SK-N-SH (cell line): ENCODE measurements around the gene ZBTB16. TPM values are rescaled to one million over a fixed set of nuclear protein-coding genes. Genes with fewer than 3 reads are reported as not detected.

ENCODE experiments used
- CTCF ChIA-PET: fragments of 300-600, 350-600 bp; formaldehyde crosslinking; extraction: SDS; loops from one replicate; lab custom pipeline; 2021; lab: Yijun Ruan, JAX
- POLR2A ChIA-PET: fragments of 350-600 bp; sonication (Branson Sonifier 250); formaldehyde crosslinking; extraction: SDS; loops from one replicate; lab custom pipeline; 2020; ENCODE audit warnings: antibody characterized with exemption, inconsistent platforms; lab: Yijun Ruan, JAX
- DNase-seq: peaks from one replicate; pipeline ENCODE4 v3.0.0; 2012
- H2AFZ ChIP-seq: fragments of 200-600 bp; sonication (generic); 2 replicates; pipeline ENCODE4 v1.8.1; 2016; ENCODE audit warnings: antibody characterized with exemption, mild to moderate bottlenecking, low read depth
- H3F3A ChIP-seq: fragments of 200-600 bp; sonication (generic); replicated peaks from 2 replicates; pipeline ENCODE3; 2016; ENCODE audit warnings: antibody characterized with exemption, mild to moderate bottlenecking; ENCODE audit not compliant: insufficient read depth
- H3K27ac ChIP-seq, 2 experiments: fragments of 200-500 bp in 1 of 2; fragments of 200-600 bp in 1 of 2; sonication (Bioruptor generic) in 1 of 2; sonication (generic), shearing (Covaris generic) in 1 of 2; 2 replicates each; pipeline versions ENCODE4 v1.5.1 to v1.6.1; 2014 to 2016; ENCODE audit warnings: low read depth in 2 of 2, inconsistent platforms in 1 of 2, low read length in 1 of 2, mild to moderate bottlenecking in 1 of 2, mixed read lengths in 1 of 2
- H3K27me3 ChIP-seq: fragments of 200-600 bp; sonication (generic), shearing (Covaris generic); 2 replicates; pipeline ENCODE4 v1.6.1; 2016; ENCODE audit warnings: mixed run types; ENCODE audit not compliant: insufficient read depth
- H3K36me3 ChIP-seq, 2 experiments: fragments of 200-500 bp in 1 of 2; fragments of 200-600 bp in 1 of 2; sonication (Bioruptor generic) in 1 of 2; sonication (generic) in 1 of 2; replicated peaks in 1 of 2; 2 replicates each; pipeline versions ENCODE3 to v1.5.1; 2014 to 2016; ENCODE audit warnings: low read length in 1 of 2, mild to moderate bottlenecking in 1 of 2; ENCODE audit not compliant: insufficient read depth in 2 of 2, control insufficient read depth in 1 of 2
- H3K4me1 ChIP-seq, 2 experiments: fragments of 200-500 bp in 1 of 2; fragments of 200-600 bp in 1 of 2; sonication (Bioruptor generic) in 1 of 2; sonication (generic), shearing (Covaris generic) in 1 of 2; 2 replicates each; pipeline versions ENCODE4 v1.5.1 to v1.6.1; 2014 to 2016; ENCODE audit warnings: low read depth in 1 of 2, low read length in 1 of 2, mixed run types in 1 of 2; ENCODE audit not compliant: insufficient read depth in 2 of 2, control insufficient read depth in 1 of 2
- H3K4me2 ChIP-seq: fragments of 200-600 bp; sonication (generic), shearing (Covaris generic); 2 replicates; pipeline ENCODE4 v1.6.1; 2017; ENCODE audit warnings: mixed run types
- H3K4me3 ChIP-seq, 2 experiments: fragments of 200-500 bp in 1 of 2; fragments of 200-600 bp in 1 of 2; sonication (Bioruptor generic) in 1 of 2; sonication (generic), shearing (Covaris generic) in 1 of 2; 2 replicates each; pipeline versions ENCODE4 v1.5.1 to v1.8.1; 2014 to 2016; ENCODE audit warnings: low read depth in 2 of 2, inconsistent platforms in 1 of 2, low read length in 1 of 2, mild to moderate bottlenecking in 1 of 2, mixed read lengths in 1 of 2, moderate library complexity in 1 of 2
- H3K79me2 ChIP-seq: fragments of 200-600 bp; sonication (generic); 2 replicates; pipeline ENCODE4 v1.8.1; 2017; ENCODE audit warnings: mild to moderate bottlenecking; ENCODE audit not compliant: insufficient read depth
- H3K9ac ChIP-seq: fragments of 200-600 bp; sonication (generic); 2 replicates; pipeline ENCODE4 v1.6.1; 2017; ENCODE audit warnings: mixed run types
- H3K9me2 ChIP-seq: fragments of 200-600 bp; sonication (generic); 2 replicates; pipeline ENCODE4 v1.6.1; 2017; ENCODE audit warnings: mixed run types
- H3K9me3 ChIP-seq: fragments of 200-600 bp; sonication (generic); 2 replicates; pipeline ENCODE4 v1.6.1; 2017; ENCODE audit warnings: mixed run types, mild to moderate bottlenecking, moderate library complexity
- H4K20me1 ChIP-seq: fragments of 200-600 bp; sonication (generic); 2 replicates; pipeline ENCODE4 v1.6.1; 2017; ENCODE audit warnings: mild to moderate bottlenecking, mixed run types; ENCODE audit not compliant: insufficient read depth
- EP300 ChIP-seq, 2 experiments: IDR thresholded peaks; 2 replicates each; pipeline versions ENCODE4 v1.4.0 to v1.6.1; 2012; ENCODE audit warnings: borderline replicate concordance in 1 of 2, low read depth in 1 of 2, low read length in 1 of 2
- FOXJ3 ChIP-seq: sonication (generic); formaldehyde crosslinking; IDR thresholded peaks from 2 replicates; pipeline ENCODE4 v1.5.1; 2020; ENCODE audit warnings: mild to moderate bottlenecking, missing genetic modification reagents
- GABPA ChIP-seq: IDR thresholded peaks from 2 replicates; pipeline ENCODE4 v1.4.0; 2012; ENCODE audit warnings: low read depth, mild to moderate bottlenecking
- GATA2 ChIP-seq: sonication (generic); formaldehyde crosslinking; IDR thresholded peaks from 2 replicates; pipeline ENCODE4 v1.5.0; 2020; ENCODE audit warnings: mild to moderate bottlenecking, missing genetic modification reagents
- MEF2A ChIP-seq: IDR thresholded peaks from 2 replicates; pipeline ENCODE4 v1.4.0; 2012; ENCODE audit warnings: low read depth, borderline replicate concordance
- POLR2AphosphoS5 ChIP-seq: IDR thresholded peaks from 2 replicates; pipeline ENCODE4 v1.6.1; 2012; ENCODE audit warnings: low read depth, low read length
- RAD21 ChIP-seq: IDR thresholded peaks from 2 replicates; pipeline ENCODE4 v1.6.1; 2012; ENCODE audit warnings: mild to moderate bottlenecking, low read length
- RCOR1 ChIP-seq: fragments of 150-350 bp; IDR thresholded peaks from 2 replicates; pipeline ENCODE4 v1.6.1; 2017; ENCODE audit warnings: antibody characterized with exemption, low read length
- SIN3A ChIP-seq: IDR thresholded peaks from 2 replicates; pipeline ENCODE4 v1.6.1; 2012; ENCODE audit warnings: low read depth, mild to moderate bottlenecking, low read length, moderate library complexity, borderline replicate concordance
- SMC3 ChIP-seq: IDR thresholded peaks from 2 replicates; pipeline ENCODE4 v1.6.1; 2012; ENCODE audit warnings: low read depth, low read length, improper control_type of control experiment
- TAF1 ChIP-seq: IDR thresholded peaks from 2 replicates; pipeline ENCODE4 v1.6.1; 2012; ENCODE audit warnings: low read depth, mild to moderate bottlenecking, low read length, moderate library complexity, borderline replicate concordance
- TCF12 ChIP-seq: IDR thresholded peaks from 2 replicates; pipeline ENCODE4 v1.4.0; 2012
- YY1 ChIP-seq: IDR thresholded peaks from 2 replicates; pipeline ENCODE4 v1.4.0; 2012; ENCODE audit warnings: low read depth, mild to moderate bottlenecking
- WGBS: methylation state at CpG from one replicate; pipeline ENCODE4 v1.1.6; 2017; ENCODE audit warnings: low lambda C conversion rate; 5-methylcytosine and 5-hydroxymethylcytosine counted together
- polyA plus RNA-seq, 3 experiments: library from polyadenylated mRNA; depleted of rRNA; stranded (reverse); fragments of >200 nt; gene quantifications; 2 replicates each; pipeline ENCODE4 v1.2.3, GENCODE V29; 2012
- TF ChIP-seq, protein P1 (sequence below): IDR thresholded peaks from 2 replicates; pipeline ENCODE4 v1.4.0; 2012; ENCODE audit warnings: low read depth, borderline replicate concordance
- TF ChIP-seq, protein P2 (sequence below): IDR thresholded peaks from 2 replicates; pipeline ENCODE4 v1.4.0; 2012; ENCODE audit warnings: low read depth
- TF ChIP-seq, protein P3 (sequence below): fragments of 200-600 bp; sonication (generic); IDR thresholded peaks from 2 replicates; pipeline ENCODE4 v1.6.1; 2017; ENCODE audit warnings: antibody characterized with exemption, mild to moderate bottlenecking, moderate library complexity

Gene ZBTB16
- polyA plus RNA-seq, 1 of the 3 experiments (the other 2 are of a cell fraction) = not detected

DNA sequence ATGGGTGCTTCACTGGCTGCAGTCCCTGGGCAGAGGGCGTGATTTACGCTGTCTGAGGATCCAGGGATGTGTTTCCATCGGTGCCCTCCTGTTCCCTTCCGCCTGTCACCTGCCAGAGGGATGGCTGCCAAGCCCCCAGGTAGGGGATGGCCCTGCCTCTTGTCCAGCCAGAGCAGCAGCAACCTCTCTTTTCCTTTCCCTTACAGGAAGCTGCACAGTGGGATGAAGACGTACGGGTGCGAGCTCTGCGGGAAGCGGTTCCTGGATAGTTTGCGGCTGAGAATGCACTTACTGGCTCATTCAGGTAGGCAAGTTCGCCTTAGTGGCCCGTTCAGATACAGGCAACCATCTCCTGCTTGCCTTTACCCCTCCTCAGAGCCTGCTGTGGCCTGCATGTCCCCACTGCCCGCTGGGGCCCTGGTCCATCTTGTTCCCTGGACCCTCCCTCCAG lies 96.6 kb downstream of the ZBTB16 start:
- peaks cover 12% of the 10 kb centered on the region; the same call in 1 of the 2 replicates for H4K20me1 ChIP-seq
- POLR2A ChIA-PET = no interaction called here
- H3K9ac ChIP-seq = no peak overlapping the region
- TF ChIP-seq POLR2AphosphoS5 (no peak), TAF1 (no peak), SIN3A (no peak), RCOR1 (no peak)
- TF ChIP-seq, all 33 proteins: peak for 0
- no peaks in the 10 kb centered on the region for H3K36me3 ChIP-seq
- peaks cover 15 to 17% of the 10 kb centered on the region in 2 experiments; a peak in 3 of 4 replicates for H3K4me1 ChIP-seq
- DNase-seq = no peak
- H3K4me2 ChIP-seq = no peak overlapping the region
- peaks cover 5% of the 10 kb centered on the region for H3F3A ChIP-seq
- no peaks in the 10 kb centered on the region for H3K79me2 ChIP-seq
- no peak overlapping the region for H3K4me3 ChIP-seq
- no peak overlapping the region for H2AFZ ChIP-seq
- peaks cover 54% of the 10 kb centered on the region; the same call in 1 of the 2 replicates for H3K27me3 ChIP-seq
- H3K9me2 ChIP-seq = no peaks in the 10 kb centered on the region
- 74% methylated on average over 13 of the region's 13 CpGs for WGBS
- H3K27ac ChIP-seq = no peak overlapping the region
- CTCF ChIA-PET = interaction anchor here (7.8 kb wide), 1 partner anchor 104 kb away, joined by 47 read pairs; no protein-coding TSS in a partner anchor
- H3K9me3 ChIP-seq = no peaks in the 10 kb centered on the region

DNA sequence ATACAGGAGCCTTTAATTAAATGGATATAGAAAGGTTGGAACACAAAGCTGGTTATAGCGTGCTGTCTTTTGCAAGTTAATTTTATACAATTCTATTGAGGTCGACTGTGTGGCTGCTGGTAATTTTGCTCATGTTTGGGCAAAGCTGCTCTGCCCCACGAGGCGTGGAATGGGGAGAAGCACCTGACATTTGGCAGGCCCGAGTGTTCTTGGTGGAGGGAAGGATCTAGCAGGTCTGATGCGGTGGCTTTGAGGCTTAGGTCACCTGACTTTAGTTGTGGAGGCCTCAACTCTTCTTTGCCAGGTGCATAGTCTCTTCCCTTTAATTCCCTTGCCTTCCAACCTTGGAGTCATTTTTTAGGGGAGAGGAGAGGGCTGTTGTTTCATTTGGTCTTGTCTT lies 97.3 kb downstream of the ZBTB16 start:
- TF ChIP-seq, protein P1, sequence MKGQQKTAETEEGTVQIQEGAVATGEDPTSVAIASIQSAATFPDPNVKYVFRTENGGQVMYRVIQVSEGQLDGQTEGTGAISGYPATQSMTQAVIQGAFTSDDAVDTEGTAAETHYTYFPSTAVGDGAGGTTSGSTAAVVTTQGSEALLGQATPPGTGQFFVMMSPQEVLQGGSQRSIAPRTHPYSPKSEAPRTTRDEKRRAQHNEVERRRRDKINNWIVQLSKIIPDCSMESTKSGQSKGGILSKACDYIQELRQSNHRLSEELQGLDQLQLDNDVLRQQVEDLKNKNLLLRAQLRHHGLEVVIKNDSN = no peak
- no peak for TF ChIP-seq GABPA
- Histone ChIP-seq H3K36me3 (no peaks in the 10 kb centered on the region), H3K9me3 (no peaks in the 10 kb centered on the region), H2AFZ (no peak overlapping the region), H3K9ac (no peak overlapping the region), H3K27ac (no peak overlapping the region), H3F3A (peaks cover 5% of the 10 kb centered on the region), H3K79me2 (no peaks in the 10 kb centered on the region), H3K4me1 (peaks cover 15 to 17% of the 10 kb centered on the region in 2 experiments; a peak in 3 of 4 replicates), H3K27me3 (peaks cover 56% of the 10 kb centered on the region; the same call in 1 of the 2 replicates), H4K20me1 (peaks cover 13% of the 10 kb centered on the region; the same call in 1 of the 2 replicates), H3K4me3 (no peak overlapping the region), H3K4me2 (no peak overlapping the region), H3K9me2 (no peaks in the 10 kb centered on the region)
- 39% methylated on average over 5 of the region's 6 CpGs for WGBS
- no peak for DNase-seq
- ChIA-PET CTCF (interaction anchor here (7.8 kb wide), 1 partner anchor 104 kb away, joined by 47 read pairs; no protein-coding TSS in a partner anchor), POLR2A (no interaction called here)

DNA sequence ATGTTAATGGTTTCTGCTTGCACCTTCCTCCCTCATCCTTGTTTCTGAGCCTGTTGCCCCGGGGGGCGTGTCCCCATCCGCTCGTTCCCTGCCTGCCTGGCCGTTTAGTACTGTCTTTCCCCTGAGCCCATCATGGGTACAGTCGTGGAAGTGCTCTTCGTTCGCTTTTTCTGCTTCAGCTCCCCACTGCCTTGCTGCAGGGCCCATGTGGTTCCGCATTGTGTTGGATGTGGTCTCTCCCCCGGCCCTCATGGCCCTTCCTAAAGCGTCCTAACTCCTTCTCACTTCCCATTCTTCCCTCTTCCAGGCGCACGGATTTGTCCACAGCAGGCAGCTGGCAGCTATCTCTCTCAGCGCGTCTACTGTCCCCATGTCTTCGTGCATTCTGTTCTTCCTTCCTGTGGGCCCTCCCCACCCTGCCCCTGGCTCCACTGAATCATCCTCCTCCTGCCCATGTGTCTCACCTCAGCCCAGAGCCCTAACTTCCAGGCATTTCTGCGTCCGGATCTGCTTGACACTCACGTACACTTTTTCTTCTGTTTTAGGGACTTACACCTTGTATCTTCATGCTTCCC lies 98.1 kb downstream of the ZBTB16 start:
- no peaks in the 10 kb centered on the region for H3K9me3 ChIP-seq
- peaks cover 21% of the 10 kb centered on the region; the same call in 1 of the 2 replicates for H4K20me1 ChIP-seq
- ChIA-PET POLR2A (no interaction called here), CTCF (interaction anchor here (7.8 kb wide), 1 partner anchor 103 kb away, joined by 47 read pairs; no protein-coding TSS in a partner anchor)
- WGBS = 71% methylated on average over 19 of the region's 19 CpGs
- no peaks in the 10 kb centered on the region for H3K79me2 ChIP-seq
- no peak overlapping the region for H3K27ac ChIP-seq
- no peak overlapping the region for H2AFZ ChIP-seq
- peaks cover 19 to 20% of the 10 kb centered on the region in 2 experiments; a peak in 3 of 4 replicates for H3K4me1 ChIP-seq
- H3K27me3 ChIP-seq = peaks cover 61% of the 10 kb centered on the region; the same call in 1 of the 2 replicates
- no peak for DNase-seq
- H3F3A ChIP-seq = peaks cover 5% of the 10 kb centered on the region
- no peak overlapping the region for H3K4me2 ChIP-seq
- no peaks in the 10 kb centered on the region for H3K36me3 ChIP-seq
- H3K9ac ChIP-seq = no peak overlapping the region
- H3K4me3 ChIP-seq = no peak overlapping the region
- H3K9me2 ChIP-seq = no peaks in the 10 kb centered on the region
- no peak for TF ChIP-seq MEF2A
- no peak for TF ChIP-seq RAD21
- no peak for TF ChIP-seq TCF12
- no peak for TF ChIP-seq YY1
- TF ChIP-seq EP300 (IDR thresholded peaks at IDR 0.05; ENCODE audit: borderline replicate concordance in 1 of 2, low read depth in 1 of 2, low read length in 1 of 2) = no peak
- TF ChIP-seq, protein P2, sequence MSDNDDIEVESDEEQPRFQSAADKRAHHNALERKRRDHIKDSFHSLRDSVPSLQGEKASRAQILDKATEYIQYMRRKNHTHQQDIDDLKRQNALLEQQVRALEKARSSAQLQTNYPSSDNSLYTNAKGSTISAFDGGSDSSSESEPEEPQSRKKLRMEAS = no peak
- no peak for TF ChIP-seq GATA2 (CRISPR knock-in tag)
- no peak for TF ChIP-seq SMC3
- TF ChIP-seq, protein P3, sequence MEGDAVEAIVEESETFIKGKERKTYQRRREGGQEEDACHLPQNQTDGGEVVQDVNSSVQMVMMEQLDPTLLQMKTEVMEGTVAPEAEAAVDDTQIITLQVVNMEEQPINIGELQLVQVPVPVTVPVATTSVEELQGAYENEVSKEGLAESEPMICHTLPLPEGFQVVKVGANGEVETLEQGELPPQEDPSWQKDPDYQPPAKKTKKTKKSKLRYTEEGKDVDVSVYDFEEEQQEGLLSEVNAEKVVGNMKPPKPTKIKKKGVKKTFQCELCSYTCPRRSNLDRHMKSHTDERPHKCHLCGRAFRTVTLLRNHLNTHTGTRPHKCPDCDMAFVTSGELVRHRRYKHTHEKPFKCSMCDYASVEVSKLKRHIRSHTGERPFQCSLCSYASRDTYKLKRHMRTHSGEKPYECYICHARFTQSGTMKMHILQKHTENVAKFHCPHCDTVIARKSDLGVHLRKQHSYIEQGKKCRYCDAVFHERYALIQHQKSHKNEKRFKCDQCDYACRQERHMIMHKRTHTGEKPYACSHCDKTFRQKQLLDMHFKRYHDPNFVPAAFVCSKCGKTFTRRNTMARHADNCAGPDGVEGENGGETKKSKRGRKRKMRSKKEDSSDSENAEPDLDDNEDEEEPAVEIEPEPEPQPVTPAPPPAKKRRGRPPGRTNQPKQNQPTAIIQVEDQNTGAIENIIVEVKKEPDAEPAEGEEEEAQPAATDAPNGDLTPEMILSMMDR = no peak
- no peak for TF ChIP-seq FOXJ3 (CRISPR knock-in tag)
- TF ChIP-seq TAF1 = no peak
